DND-41 (cell line): ENCODE data around the gene ABHD6.

Source experiments
- ATAC-seq: fragments of 200-7000 bp; cut with Tn5 transposase; 3 replicates; pipeline ENCODE4 v1.9.1; 2021; ENCODE audit warnings: low read depth; ENCODE audit not compliant: insufficient read depth
- DNase-seq: peaks from one replicate; pipeline ENCODE4 v3.0.0-alpha.2; 2020
- H2AFZ ChIP-seq: 2 replicates; pipeline ENCODE4 v1.6.0; 2012; ENCODE audit warnings: low read depth, low read length
- H3K27ac ChIP-seq: 2 replicates; pipeline ENCODE4 v1.5.1; 2012; ENCODE audit warnings: low read length, inconsistent platforms
- H3K27me3 ChIP-seq: fragments of 200-600 bp; sonication (generic); 2 replicates; pipeline ENCODE4 v1.6.0; 2012; ENCODE audit warnings: low read length, mild to moderate bottlenecking, inconsistent platforms; ENCODE audit not compliant: insufficient read depth, poor library complexity
- H3K36me3 ChIP-seq: 2 replicates; pipeline ENCODE4 v1.5.1; 2012; ENCODE audit warnings: low read length, inconsistent platforms; ENCODE audit not compliant: insufficient read depth
- H3K4me1 ChIP-seq: 2 replicates; pipeline ENCODE4 v1.5.1; 2012; ENCODE audit warnings: mild to moderate bottlenecking, low read length; ENCODE audit not compliant: insufficient read depth
- H3K4me2 ChIP-seq: 2 replicates; pipeline ENCODE4 v1.6.0; 2012; ENCODE audit warnings: mild to moderate bottlenecking, moderate library complexity, low read length, inconsistent platforms; ENCODE audit not compliant: insufficient read depth
- H3K4me3 ChIP-seq, 2 experiments: fragments of 200-600 bp in 1 of 2; shearing (Covaris generic) in 1 of 2; 2 replicates each; pipeline ENCODE4 v1.5.1; 2012 to 2016; ENCODE audit warnings: inconsistent platforms in 2 of 2, low read length in 2 of 2, mild to moderate bottlenecking in 2 of 2, low read depth in 1 of 2, moderate library complexity in 1 of 2
- H3K79me2 ChIP-seq: 2 replicates; pipeline ENCODE4 v1.6.0; 2012; ENCODE audit warnings: low read length, inconsistent platforms; ENCODE audit not compliant: insufficient read depth
- H3K9ac ChIP-seq: 2 replicates; pipeline ENCODE4 v1.6.0; 2012; ENCODE audit warnings: low read depth, mild to moderate bottlenecking, inconsistent platforms, low read length, moderate library complexity
- H3K9me3 ChIP-seq: 2 replicates; pipeline ENCODE4 v1.5.1; 2012; ENCODE audit warnings: low read length, moderate library complexity, mild to moderate bottlenecking, inconsistent platforms; ENCODE audit not compliant: insufficient read depth, severe bottlenecking
- H4K20me1 ChIP-seq: 2 replicates; pipeline ENCODE4 v1.6.0; 2012; ENCODE audit warnings: low read length; ENCODE audit not compliant: insufficient read depth
- EZH2 ChIP-seq: IDR thresholded peaks from 3 replicates; pipeline ENCODE4 v1.6.1; 2012; ENCODE audit warnings: borderline replicate concordance, low read depth, mild to moderate bottlenecking, moderate library complexity, low read length, inconsistent platforms; ENCODE audit not compliant: severe bottlenecking
- TF ChIP-seq, protein P1 (sequence below): IDR thresholded peaks from 2 replicates; pipeline ENCODE4 v1.5.1; 2012; ENCODE audit warnings: borderline replicate concordance, low read length, moderate library complexity, mild to moderate bottlenecking; ENCODE audit not compliant: poor library complexity, severe bottlenecking; ENCODE audit errors: extremely low read depth

ABHD6 gene

DNA sequence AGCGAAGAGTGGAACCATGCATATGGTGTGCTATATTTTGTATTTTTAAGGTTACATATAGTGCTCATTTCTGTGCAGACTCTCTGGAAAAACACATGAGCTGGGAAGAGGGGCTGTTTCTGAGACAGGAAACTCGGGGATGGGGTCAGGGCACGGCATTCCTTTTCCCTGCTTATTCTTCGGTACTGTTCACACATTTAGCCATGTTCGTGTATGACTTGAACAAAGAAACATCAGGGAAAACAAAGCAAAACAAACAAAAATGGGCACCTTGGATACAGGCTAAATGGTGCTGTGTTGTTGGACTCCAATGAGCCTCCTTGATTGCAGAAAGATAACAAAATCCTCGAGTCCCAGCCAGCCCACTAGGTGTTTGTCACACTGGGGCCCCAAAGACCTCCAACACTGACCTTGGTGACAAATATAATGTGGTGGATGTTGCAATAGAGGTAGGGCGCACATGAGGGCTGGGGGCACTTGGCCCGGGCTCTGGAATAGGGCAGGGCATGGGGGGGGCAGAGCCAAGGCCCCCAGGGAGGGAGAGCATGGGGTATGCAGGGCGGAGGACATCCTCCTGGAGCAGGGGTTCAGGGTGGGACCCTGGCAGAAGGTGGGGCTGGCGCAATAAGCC is 46.1 kb upstream of the ABHD6 start:
- Histone ChIP-seq H3K4me3 (no peak overlapping the region), H3K9ac (no peak overlapping the region), H3K4me2 (no peak overlapping the region), H3K27ac (no peak overlapping the region), H2AFZ (no peak overlapping the region), H3K9me3 (no peaks in the 10 kb centered on the region), H3K36me3 (no peaks in the 10 kb centered on the region), H3K4me1 (no peaks in the 10 kb centered on the region), H3K79me2 (no peaks in the 10 kb centered on the region), H4K20me1 (no peaks in the 10 kb centered on the region), H3K27me3 (peaks cover 4% of the 10 kb centered on the region)
- no peak for TF ChIP-seq EZH2
- TF ChIP-seq, protein P1, sequence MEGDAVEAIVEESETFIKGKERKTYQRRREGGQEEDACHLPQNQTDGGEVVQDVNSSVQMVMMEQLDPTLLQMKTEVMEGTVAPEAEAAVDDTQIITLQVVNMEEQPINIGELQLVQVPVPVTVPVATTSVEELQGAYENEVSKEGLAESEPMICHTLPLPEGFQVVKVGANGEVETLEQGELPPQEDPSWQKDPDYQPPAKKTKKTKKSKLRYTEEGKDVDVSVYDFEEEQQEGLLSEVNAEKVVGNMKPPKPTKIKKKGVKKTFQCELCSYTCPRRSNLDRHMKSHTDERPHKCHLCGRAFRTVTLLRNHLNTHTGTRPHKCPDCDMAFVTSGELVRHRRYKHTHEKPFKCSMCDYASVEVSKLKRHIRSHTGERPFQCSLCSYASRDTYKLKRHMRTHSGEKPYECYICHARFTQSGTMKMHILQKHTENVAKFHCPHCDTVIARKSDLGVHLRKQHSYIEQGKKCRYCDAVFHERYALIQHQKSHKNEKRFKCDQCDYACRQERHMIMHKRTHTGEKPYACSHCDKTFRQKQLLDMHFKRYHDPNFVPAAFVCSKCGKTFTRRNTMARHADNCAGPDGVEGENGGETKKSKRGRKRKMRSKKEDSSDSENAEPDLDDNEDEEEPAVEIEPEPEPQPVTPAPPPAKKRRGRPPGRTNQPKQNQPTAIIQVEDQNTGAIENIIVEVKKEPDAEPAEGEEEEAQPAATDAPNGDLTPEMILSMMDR = no peak
- DNase-seq (no peak), ATAC-seq (no peak)

DNA sequence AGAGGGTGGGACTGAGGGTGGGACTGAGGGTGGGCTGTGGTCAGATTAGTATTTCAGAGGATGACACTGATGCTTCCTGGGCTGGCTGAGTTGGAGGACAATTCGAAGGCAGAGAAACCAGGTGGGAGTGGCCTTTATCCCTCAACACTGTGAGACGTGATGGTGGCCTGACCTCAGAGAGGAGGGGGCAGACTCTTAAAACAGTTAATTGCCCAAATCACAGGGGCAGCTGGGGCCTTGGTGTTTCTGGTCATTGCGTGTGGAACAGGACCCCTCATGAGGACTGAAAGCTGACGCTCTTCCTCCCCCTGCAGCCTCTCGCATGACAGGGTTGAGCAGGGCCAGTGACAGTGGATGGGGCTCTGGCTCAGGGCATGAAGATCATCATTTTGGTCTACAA is 45.5 kb upstream of the ABHD6 start:
- Histone ChIP-seq H3K4me3 (no peak overlapping the region), H3K9ac (no peak overlapping the region), H3K27me3 (peaks cover 4% of the 10 kb centered on the region), H4K20me1 (no peaks in the 10 kb centered on the region), H3K79me2 (no peaks in the 10 kb centered on the region), H2AFZ (no peak overlapping the region), H3K4me1 (no peaks in the 10 kb centered on the region), H3K36me3 (no peaks in the 10 kb centered on the region), H3K9me3 (no peaks in the 10 kb centered on the region), H3K4me2 (no peak overlapping the region), H3K27ac (no peak overlapping the region)
- no peak for DNase-seq
- no peak for ATAC-seq
- TF ChIP-seq, protein P1 = no peak
- TF ChIP-seq EZH2 = no peak

DNA sequence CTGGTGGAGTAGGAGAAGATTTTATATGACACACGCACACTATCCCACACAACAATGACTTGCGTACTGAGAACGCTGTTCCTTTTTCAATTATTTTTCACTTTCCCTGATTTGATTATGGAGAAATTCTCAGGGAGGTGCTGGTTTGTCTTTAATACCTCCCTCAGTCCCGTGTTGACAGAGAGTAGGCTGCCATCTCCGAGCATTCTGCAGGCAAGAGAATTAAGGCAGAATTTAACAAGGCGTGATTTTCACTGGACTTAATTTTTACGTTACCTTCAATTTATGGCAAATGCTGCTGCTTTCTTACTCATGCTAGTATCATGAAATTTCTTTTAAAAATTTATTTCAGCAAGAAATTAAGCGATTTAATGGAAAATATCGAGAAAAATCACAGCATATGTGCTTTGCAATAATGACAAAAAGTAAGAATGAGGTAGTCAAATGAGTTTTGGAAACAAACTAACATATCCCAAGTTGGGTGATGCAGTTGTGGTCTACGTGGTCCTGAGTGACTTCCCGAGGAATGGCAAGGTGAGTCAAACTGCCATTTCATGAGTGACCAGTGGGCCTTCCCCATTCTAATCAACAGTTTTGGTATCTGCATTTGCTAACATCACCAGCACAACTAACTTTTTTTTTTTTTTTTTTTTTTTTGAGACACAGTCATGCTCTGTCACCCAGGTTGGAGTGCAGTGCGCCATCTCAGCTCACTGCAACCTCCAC is 43.7 kb upstream of the ABHD6 start:
- peaks cover 4% of the 10 kb centered on the region for H3K27me3 ChIP-seq
- no peaks in the 10 kb centered on the region for H3K9me3 ChIP-seq
- no peaks in the 10 kb centered on the region for H3K4me1 ChIP-seq
- H3K27ac ChIP-seq = no peak overlapping the region
- TF ChIP-seq, protein P1 = no peak
- no peak for TF ChIP-seq EZH2
- H4K20me1 ChIP-seq = no peaks in the 10 kb centered on the region
- ATAC-seq = no peak
- H2AFZ ChIP-seq = no peak overlapping the region
- no peak overlapping the region for H3K4me2 ChIP-seq
- DNase-seq = no peak
- H3K4me3 ChIP-seq = no peak overlapping the region
- no peaks in the 10 kb centered on the region for H3K79me2 ChIP-seq
- no peaks in the 10 kb centered on the region for H3K36me3 ChIP-seq
- no peak overlapping the region for H3K9ac ChIP-seq
